PFSK-1 (cell line): ENCODE data around the gene CYYR1.

Experiments used
- POLR2AphosphoS5 ChIP-seq: IDR thresholded peaks from 2 replicates; pipeline ENCODE4 v1.6.1; 2012; ENCODE audit warnings: low read depth, mild to moderate bottlenecking, control low read depth, low read length, moderate library complexity
- REST ChIP-seq, 2 experiments: IDR thresholded peaks; 2 replicates each; pipeline versions ENCODE4 v1.6.1 to v1.8.0; 2011 to 2012; ENCODE audit warnings: low read depth in 2 of 2, low read length in 2 of 2, control low read depth in 1 of 2, inconsistent platforms in 1 of 2, mild to moderate bottlenecking in 1 of 2, moderate library complexity in 1 of 2; ENCODE audit not compliant: insufficient read depth in 1 of 2
- SIN3A ChIP-seq: IDR thresholded peaks from 2 replicates; pipeline ENCODE4 v1.6.1; 2012; ENCODE audit warnings: mild to moderate bottlenecking, low read length, moderate library complexity, borderline replicate concordance; ENCODE audit not compliant: insufficient read depth
- TAF1 ChIP-seq: IDR thresholded peaks from 2 replicates; pipeline ENCODE4 v1.6.1; 2012; ENCODE audit warnings: low read length, control low read depth, borderline replicate concordance; ENCODE audit not compliant: insufficient read depth

- TF ChIP-seq REST (IDR thresholded peaks at IDR 0.05; ENCODE audit: insufficient read depth in 1 of 2, low read depth in 2 of 2, low read length in 2 of 2): no peak
- no peak for TF ChIP-seq POLR2AphosphoS5
- TF ChIP-seq TAF1: no peak
- no peak for TF ChIP-seq SIN3A
Measured at GRCh38 chr21:26491663-26492062, 81.4 kb downstream of the CYYR1 start.
